ENCODE data around the gene TUBGCP5. TPM values are rescaled to one million over a fixed set of nuclear protein-coding genes. Genes with fewer than 3 reads are reported as not detected.

Gene TUBGCP5
- total and polyA plus RNA-seq, 10 of the 15 experiments (the other 5 are each of a cell fraction or from before 2014, with no cell fraction given): 6.4 to 29.2 (median 20.2) TPM

GRCh38 chr15:22961762-22962161 is 77.6 kb downstream of the TUBGCP5 start (continued):
- TF ChIP-seq, protein P1, sequence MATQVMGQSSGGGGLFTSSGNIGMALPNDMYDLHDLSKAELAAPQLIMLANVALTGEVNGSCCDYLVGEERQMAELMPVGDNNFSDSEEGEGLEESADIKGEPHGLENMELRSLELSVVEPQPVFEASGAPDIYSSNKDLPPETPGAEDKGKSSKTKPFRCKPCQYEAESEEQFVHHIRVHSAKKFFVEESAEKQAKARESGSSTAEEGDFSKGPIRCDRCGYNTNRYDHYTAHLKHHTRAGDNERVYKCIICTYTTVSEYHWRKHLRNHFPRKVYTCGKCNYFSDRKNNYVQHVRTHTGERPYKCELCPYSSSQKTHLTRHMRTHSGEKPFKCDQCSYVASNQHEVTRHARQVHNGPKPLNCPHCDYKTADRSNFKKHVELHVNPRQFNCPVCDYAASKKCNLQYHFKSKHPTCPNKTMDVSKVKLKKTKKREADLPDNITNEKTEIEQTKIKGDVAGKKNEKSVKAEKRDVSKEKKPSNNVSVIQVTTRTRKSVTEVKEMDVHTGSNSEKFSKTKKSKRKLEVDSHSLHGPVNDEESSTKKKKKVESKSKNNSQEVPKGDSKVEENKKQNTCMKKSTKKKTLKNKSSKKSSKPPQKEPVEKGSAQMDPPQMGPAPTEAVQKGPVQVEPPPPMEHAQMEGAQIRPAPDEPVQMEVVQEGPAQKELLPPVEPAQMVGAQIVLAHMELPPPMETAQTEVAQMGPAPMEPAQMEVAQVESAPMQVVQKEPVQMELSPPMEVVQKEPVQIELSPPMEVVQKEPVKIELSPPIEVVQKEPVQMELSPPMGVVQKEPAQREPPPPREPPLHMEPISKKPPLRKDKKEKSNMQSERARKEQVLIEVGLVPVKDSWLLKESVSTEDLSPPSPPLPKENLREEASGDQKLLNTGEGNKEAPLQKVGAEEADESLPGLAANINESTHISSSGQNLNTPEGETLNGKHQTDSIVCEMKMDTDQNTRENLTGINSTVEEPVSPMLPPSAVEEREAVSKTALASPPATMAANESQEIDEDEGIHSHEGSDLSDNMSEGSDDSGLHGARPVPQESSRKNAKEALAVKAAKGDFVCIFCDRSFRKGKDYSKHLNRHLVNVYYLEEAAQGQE (IDR thresholded peaks at IDR 0.05; ENCODE audit: low read depth, low read length): no peak
- TF ChIP-seq NBN (IDR thresholded peaks at IDR 0.05): no peak

DNA sequence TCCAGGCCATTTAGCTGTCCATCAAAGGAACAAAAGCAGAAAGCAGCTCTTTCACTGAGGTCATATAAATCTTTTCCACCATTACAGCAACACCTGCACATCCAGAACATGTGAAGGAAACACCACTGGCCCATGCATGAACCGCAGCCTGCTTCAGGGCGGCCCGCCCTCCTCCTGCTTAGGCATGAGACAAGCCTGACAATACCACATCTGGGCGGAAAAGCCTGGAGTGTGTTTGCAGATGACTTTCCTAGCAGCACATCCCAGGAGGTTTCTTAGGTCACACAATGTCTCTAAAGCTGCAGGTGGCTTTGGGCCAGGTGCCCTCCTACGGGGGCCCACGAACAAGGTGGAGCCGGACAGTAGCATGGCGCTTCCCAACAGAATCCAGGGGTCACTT is 78.8 kb downstream of the TUBGCP5 start:
- no TSS peak for BruUV-seq (replicated peaks)
- POLR2A ChIA-PET: no interaction called here
- FAIRE-seq (no peak), DNase-seq (ENCODE audit: low read depth, low spot score) (no peak), ATAC-seq (no peak)
- H3K4me1 ChIP-seq (ENCODE audit: control insufficient read depth, insufficient read depth, low read length): peaks cover 21% of the 10 kb centered on the region
- no peak overlapping the region for H3K9ac ChIP-seq (ENCODE audit: control insufficient read depth, insufficient read depth, low read length)
- H3K27me3 ChIP-seq (replicated peaks in 1 of 2; ENCODE audit: control insufficient read depth in 2 of 2, insufficient read depth in 2 of 2, low read length in 1 of 2): no peaks in the 10 kb centered on the region
- in situ Hi-C loops (cut with MboI) (no loop called here), intact Hi-C loops (cut with micrococcal nuclease; ENCODE audit: unreplicated experiment) (no loop called here)
- H3K9me3 ChIP-seq (replicated peaks; ENCODE audit: control insufficient read depth, insufficient read depth, low read length): no peaks in the 10 kb centered on the region
- no peaks in the 10 kb centered on the region for H4K20me1 ChIP-seq (ENCODE audit: control insufficient read depth, insufficient read depth)
- peaks cover 0 to 3% of the 10 kb centered on the region in 2 experiments; a peak in 2 of 4 replicates for H3K36me3 ChIP-seq (ENCODE audit: control insufficient read depth in 2 of 2, insufficient read depth in 2 of 2, low read length in 1 of 2)
- TF ChIP-seq, protein P2, sequence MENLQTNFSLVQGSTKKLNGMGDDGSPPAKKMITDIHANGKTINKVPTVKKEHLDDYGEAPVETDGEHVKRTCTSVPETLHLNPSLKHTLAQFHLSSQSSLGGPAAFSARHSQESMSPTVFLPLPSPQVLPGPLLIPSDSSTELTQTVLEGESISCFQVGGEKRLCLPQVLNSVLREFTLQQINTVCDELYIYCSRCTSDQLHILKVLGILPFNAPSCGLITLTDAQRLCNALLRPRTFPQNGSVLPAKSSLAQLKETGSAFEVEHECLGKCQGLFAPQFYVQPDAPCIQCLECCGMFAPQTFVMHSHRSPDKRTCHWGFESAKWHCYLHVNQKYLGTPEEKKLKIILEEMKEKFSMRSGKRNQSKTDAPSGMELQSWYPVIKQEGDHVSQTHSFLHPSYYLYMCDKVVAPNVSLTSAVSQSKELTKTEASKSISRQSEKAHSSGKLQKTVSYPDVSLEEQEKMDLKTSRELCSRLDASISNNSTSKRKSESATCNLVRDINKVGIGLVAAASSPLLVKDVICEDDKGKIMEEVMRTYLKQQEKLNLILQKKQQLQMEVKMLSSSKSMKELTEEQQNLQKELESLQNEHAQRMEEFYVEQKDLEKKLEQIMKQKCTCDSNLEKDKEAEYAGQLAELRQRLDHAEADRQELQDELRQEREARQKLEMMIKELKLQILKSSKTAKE (IDR thresholded peaks at IDR 0.05; ENCODE audit: low read depth, poor library complexity, severe bottlenecking): no peak
- TF ChIP-seq CBX3 (IDR thresholded peaks at IDR 0.05; ENCODE audit: borderline replicate concordance, low read depth) (no peak), ZNF24 (IDR thresholded peaks at IDR 0.05) (no peak), FOXK2 (IDR thresholded peaks at IDR 0.05) (no peak), TBL1XR1 (IDR thresholded peaks at IDR 0.05; ENCODE audit: low read depth, low read length) (no peak), NFYA (IDR thresholded peaks at IDR 0.05; ENCODE audit: borderline replicate concordance, low read depth, low read length) (no peak), SIX5 (IDR thresholded peaks at IDR 0.05; ENCODE audit: low read depth, low read length, severe bottlenecking) (no peak), CEBPZ (IDR thresholded peaks at IDR 0.05; ENCODE audit: low read depth, low read length) (no peak), LARP7 (IDR thresholded peaks at IDR 0.05) (no peak)
- no peak overlapping the region for H3K27ac ChIP-seq (ENCODE audit: control insufficient read depth, insufficient read depth)
- no peak overlapping the region for H3K4me2 ChIP-seq (ENCODE audit: control insufficient read depth, insufficient read depth)
- 99% methylated on average over 8 of the region's 8 CpGs for WGBS (ENCODE audit: insufficient coverage, insufficient replicate concordance, low lambda C conversion rate, missing lambda C conversion rate)
- H2AFZ ChIP-seq (ENCODE audit: control insufficient read depth, low read depth, low read length): no peak overlapping the region
- RAD21 ChIA-PET (ENCODE audit: unreplicated experiment): no interaction called here
- CTCF ChIA-PET: interaction anchor here (1.0 kb wide), 1 partner anchor 23 kb away, joined by 3 read pairs; no protein-coding TSS in a partner anchor
- peaks cover 21% of the 10 kb centered on the region for H3K79me2 ChIP-seq (ENCODE audit: control insufficient read depth, insufficient read depth, low read length)
- SMC1A ChIA-PET (ENCODE audit: uncharacterized antibody, unreplicated experiment): interaction anchor here (1.0 to 1.6 kb wide), 2 partner anchors 20 to 24 kb away, joined by 4 to 5 read pairs; no protein-coding TSS in a partner anchor
- no peak overlapping the region for H3K4me3 ChIP-seq
